ENCODE data around the gene ABHD16B. TPM values are rescaled to one million over a fixed set of nuclear protein-coding genes. Genes with fewer than 3 reads are reported as not detected.
"Not testable (repeated sequence)": the region's sequence is repeated elsewhere in the genome, so short reads cannot be mapped to it uniquely, and the experiment has no call there.

ABHD16B gene
- total RNA-seq, 1 donor from 2014 or later: not detected

DNA sequence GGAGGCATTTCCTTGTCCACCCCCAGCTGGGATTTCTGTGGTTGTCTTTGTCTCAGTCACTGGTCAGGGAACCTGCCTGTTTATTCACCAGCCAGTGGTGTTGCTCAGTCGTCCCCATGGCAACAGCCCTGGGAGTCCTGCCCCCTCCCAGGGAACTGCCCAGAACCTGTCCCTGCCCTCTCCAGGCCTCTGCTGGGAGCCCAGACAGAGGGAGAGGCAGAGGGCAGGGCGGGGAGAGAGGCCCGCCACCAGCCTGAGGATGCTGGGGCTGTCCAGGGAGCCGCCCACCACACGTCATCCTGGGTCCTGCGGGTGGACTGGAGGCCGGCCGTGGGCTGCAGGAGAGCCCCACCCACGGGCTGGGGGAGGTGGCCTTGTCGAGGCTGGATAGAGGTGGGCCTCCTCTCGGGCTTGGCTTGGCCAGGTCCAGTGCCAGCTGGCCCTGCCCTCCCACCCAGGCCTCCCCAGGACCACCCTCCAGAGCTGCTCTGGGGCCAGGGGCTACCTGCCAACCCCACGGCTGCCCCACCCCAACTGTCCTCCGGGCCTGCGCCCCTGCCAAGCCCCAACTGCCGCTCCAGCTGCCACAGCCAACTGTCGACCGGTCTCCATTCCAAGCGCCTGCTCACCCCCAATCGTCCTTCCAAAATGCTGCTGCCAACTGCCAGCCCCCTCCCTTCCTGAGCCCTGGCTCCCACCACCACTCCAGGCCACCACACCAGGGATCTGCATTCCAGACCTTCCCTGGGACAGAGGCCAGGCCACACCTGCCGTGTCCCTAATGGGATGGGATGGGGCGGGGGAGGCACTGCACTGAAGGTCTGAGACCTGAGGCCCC lies 26.1 kb upstream of the ABHD16B start:
- peak; percentile 94 for DNase-seq

DNA sequence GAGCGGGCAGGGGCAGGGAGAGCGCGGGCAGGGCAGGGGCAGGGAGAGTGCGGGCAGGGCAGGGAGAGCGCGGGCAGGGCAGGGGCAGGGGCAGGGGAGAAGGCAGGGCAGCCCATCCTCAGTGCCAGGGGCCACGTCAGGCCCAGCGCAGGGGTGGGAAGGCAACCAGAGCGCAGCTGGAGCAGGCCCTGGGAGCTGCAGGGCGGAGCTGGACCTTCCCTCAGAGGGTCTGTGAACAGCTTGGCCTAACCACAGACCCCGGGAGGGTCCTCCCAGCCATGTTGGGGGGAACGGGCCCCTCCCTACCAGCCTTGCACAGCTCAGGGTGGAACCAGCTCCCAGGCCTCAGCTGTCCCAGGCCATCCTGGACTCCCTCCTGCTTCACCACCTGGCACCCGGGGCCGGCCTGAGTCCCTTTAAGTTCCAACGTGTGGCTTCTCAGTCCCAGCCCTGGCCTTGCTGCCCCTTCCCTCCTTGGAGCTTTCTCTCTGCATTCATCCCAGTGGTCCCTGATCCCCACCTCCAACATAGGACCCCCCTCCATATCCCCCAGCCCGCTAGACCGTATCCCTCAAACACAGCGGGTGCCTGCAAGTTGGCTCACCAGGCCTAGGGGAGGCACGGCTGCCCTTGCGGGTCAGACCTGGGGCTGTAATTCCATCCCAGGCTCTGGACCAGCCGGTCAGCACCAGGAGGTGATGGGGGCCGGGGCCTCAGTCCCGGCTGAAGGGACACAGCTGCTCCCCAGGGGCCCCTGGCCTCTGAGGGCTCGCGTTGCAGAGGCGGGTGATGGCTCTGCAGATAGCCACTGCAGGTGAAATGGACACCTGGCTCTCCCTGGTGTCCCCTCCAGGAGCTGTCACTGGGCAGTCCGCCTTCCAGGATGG lies 24.6 kb upstream of the ABHD16B start:
- no peak for DNase-seq

DNA sequence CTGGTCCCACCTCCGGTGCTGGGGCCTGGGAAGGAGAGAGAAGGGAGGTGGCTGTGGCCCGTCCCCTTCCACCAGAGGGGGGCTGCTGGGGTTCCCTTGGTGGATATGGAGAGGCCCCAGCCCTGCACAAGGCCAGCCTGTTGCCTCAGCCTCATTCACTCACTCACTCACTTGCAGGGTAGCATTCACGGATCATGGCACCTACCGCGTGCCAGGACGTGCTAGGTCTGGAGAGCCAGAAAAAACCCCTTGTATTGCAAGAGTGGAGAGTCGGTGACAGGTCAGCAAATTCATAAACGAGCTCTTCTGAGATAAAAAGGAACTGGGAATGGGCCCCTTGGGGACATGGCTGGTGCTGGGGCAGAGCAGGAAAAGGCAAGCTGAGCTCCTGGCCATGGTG lies 23.8 kb upstream of the ABHD16B start:
- no peak for DNase-seq

DNA sequence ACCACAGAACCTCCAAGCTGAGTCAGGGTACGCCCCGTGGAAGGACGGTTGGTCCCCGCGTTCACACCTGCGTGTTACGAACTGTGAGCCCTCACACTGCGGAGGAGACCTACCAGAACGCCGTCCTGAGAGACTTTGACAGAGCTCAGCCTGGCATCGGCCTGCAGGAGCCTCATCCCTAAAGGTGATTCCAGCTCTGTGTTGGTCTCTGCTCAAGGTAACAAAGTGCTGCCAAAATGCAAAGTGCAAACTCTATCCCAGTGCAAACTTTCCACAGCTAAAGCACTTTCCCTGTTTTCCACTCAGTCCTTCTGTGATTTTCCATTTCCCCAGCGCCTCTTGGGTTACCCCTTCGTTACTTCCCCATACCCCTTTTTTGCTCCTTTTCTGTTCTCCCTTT lies 21.7 kb upstream of the ABHD16B start:
- DNase-seq: no peak

DNA sequence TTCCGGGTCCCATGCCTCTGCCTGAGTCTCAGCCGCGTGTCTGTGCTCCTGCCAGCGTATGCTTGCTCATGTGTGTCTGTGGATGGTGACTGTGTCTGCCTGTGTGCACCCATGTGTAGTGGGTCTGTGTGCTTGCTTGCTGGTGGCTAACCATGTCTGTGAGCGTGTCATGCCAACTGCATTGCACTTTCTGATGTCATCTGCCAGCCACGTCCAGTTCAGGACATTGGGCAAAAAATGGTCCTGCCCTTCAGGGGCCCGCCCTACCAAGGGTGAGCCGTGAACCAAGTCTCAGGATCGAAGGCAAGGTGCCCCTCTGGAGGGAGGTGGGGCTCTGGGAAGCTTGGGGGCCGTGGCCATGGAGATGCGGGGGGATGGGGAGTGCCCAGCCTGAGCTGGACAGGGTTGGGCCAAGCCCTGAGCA lies 20.9 kb upstream of the ABHD16B start:
- DNase-seq: no peak

DNA sequence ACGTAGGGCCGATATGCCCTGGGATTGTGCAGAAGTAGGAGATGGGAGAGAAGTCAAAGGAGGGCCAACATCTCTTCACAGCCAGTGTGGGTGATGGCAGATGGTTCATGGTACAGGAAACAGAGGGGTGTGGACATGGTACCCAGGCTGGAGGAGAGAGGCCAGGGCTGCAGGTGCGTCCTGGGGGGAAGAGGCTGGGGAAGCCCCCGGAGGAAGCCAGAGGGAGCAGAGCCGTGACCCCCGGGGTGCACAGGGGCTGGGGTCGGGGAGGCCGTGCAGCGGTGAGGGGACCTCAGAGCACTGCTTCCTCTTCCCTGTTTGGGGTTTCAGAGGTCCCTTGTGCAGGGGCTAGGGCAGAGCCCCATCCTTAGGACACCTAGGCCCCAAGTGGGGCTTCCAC lies 19.0 kb upstream of the ABHD16B start:
- DNase-seq: no peak

DNA sequence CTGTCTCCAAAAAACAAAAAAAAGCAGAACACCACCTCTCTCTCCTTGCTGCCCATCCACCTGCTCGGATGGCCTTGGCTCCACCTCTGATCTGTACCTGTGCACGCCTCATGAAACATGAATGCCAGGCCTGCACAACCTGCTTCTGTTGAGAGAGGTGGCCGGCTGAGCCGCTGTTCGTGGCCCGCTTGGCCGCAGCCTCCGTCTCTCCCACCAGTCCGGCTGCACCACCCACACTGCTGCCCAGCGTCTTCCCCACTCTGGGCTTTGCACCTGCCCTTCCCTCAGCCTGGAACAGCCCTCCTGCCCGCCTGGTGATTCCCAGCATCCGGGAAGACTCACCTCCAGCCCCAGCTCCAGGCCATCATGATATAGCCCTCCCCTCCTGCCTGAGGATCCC lies 18.1 kb upstream of the ABHD16B start:
- no peak for DNase-seq

DNA sequence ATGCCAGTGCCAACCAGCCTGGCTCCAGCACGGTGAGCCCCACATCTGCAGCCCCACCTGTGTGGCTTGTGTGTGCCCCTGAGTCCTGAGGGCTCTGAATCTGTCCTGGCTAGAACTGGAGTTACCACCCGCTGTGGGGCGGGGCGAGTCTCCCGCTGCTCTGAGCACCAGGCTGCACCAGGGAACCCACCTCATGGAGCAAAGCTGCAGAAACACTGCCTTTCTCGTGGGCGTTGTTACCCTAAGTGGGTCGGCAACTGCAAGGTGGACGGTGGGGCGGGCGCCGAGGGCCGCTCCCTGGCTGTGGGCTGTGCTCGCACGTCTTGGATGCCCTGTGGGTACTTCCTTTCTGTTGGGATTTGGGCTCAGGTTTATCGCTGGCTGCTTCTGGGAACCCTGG lies 17.5 kb upstream of the ABHD16B start:
- DNase-seq: no peak

DNA sequence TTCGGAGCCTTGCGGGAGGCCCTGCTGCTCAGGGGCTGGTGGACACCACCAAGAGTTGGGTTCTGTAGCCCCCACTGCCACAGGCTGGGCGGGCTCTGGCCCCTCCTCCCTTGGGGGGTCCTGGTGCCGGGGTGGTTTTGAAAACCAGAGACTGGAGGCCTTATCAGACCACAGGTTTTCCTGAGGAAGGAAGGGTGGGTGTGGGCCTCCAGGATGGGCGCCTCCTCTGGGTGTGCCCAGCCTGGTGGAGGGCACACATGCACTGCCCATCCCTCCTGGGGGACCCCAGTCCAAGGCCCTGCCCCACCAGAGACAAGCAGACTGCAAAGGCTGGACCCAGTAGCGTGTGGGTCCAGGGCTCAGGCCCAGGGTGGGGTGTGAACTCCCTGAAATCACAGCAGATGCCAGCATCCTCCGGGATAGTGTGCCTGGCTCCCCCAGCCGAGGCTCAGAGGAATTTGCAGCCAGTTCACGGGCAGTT lies 16.7 kb upstream of the ABHD16B start:
- no peak for DNase-seq

DNA sequence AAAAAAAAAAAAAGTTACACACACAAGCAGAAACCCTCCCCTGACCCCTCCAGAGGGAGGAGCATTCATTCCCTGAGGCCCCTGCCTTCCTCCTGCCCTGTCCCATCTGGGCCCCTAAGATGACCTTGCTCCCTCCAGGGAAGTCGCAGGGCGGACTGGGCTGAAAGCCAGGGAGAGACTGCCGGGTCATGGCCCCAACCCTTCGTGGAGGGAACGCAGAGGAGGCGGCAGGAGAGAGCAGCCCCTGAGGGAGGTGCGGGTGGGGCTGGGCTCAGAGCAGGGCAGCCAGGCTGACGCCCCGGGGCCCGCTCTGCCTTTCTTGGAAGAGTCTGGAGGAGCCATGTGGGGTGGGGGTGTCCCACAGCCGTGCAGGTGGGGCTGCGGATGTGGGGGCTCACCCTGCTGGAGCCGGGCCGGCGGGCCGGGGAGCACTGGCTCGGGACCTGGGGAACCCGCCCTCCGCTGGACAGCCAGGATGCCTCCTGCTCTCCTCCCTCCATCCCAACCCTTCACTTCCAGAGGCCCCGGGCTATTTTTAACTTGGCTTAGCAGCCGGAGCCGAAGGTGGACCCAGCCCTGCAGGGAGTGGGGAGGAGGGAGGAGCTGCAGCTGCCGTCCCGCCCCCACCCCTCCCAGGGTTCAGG lies 15.0 kb upstream of the ABHD16B start:
- no peak for DNase-seq

DNA sequence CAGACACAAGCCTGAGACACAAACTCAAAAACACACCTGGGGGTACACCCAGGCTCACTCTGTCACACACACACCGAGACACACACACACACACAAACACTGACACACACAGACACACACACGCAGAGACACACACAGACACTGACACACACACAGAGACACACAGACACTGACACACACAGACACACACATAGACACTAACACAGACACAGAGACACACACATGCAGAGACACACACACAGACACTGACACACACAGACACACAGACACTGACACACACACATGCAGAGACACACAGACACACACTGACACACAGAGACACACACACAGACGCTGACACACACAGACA lies 14.4 kb upstream of the ABHD16B start:
- DNase-seq: no peak

DNA sequence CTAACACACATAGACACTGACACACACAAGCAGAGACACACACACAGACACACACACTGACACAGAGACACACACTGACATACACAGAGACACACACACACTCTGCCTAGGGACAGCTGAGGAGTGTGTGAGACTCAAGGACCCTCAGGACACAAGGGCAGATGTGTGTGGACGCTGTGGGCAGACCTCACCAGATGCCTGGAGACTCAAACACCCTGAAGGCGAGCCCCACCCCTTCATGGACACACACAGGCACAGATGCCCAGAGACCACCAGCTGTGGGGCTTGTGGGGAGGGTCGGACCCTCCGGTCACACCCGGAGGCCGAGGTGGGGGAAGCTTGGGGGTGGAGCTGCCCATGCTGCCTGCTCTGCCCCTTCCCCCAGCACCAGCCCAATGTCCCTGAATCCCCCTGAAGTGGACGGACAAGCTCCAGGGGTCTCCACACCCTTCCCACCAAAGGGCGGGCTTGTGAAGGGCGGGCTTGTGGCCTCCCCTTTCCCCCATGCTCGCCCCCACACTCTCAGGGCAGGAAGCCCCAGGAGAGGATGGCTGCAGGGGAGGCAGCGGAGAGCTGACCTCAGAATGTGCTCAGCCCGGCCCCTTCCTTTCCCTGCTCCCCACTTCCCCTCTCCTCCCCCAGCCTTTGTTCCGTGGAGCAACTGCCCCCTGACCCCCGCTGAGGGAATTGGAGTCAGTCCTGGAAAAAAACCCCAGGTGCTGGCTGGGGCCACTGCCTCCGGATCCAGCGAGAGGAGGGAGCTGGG lies 13.9 kb upstream of the ABHD16B start:
- DNase-seq: peak; percentile 74

DNA sequence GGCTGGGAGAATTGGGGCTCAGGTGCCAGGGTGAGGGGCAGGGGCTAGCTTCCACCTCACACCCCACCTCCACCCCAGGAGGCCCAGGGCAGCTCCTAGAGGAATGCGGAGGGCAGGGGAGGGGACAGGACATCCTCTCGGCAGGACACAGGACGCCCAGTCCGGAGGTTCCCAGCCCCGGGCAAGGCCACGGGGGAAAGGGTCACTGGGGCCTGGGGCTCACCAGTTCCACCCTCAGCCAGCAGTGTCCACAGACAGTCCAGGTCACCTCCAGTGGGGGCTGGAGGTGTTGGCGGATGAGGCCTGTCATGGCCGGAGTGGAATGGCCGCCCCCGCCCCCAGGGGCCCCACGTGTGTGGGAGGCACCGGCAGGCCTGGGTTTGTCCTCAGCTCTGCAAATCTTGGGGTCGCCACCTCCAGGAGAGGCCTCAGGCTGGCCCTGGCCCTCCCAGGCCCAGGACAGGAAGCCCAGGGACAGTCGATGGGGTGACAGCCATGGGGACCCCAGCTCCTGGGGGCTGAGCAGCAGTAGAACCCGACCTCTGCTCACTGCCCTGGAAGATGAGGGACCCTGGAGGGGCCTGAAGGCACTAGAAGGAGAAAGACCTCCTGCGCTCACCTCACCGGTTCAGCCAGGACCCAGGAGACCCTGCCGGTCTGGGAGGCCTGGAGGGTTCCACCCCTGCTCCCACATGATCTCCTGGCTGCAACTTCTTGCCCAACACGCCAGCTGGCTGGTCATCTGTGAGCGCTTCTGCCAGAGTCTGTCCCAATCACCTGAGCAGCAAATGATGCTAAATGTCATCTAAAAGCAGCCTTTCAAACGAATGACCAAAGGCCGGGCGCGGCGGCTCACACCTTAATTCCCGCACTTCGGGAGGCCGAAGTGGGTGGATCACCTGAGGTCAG lies 13.0 kb upstream of the ABHD16B start:
- DNase-seq: no peak

DNA sequence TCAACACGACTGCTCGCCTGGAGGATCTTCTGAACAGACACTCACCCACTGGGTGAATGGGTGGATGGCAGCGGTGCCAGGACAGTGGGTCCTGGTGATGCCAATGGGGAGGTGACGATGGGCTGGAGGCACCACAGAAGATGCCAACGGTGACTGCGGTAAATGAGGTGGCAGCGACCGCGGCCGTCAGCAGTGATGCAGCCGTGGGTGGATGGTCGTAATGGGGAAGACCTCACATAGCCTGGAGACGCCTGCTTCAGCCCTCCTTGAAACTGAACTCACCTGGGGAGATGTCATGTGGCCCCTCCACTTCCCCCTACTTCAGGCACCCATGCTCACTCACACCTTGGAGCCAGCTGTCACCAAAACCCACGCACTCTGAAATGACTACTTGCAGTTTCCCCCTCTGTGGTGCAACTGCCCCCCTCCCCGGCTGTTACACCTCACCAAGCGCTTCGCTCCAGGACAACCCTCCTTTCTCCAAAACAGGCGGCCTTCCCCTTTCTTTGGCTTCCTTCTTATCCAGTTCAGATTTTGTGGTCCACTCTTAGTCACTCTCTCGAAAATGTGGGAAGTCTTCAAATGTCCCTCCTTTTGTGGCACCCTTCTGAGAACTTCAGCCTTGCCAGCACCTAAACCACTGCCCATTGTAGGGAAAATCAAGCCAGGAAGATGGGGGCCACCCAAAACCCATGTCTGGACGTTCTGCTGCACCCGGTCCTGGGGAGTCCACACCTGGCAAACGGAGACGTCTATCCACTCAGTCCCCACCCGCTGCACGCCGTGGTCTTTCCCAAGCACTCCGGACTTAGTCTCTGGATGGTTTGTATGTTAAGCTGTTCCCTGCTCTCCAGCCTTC lies 10.4 kb upstream of the ABHD16B start:
- DNase-seq: no peak

DNA sequence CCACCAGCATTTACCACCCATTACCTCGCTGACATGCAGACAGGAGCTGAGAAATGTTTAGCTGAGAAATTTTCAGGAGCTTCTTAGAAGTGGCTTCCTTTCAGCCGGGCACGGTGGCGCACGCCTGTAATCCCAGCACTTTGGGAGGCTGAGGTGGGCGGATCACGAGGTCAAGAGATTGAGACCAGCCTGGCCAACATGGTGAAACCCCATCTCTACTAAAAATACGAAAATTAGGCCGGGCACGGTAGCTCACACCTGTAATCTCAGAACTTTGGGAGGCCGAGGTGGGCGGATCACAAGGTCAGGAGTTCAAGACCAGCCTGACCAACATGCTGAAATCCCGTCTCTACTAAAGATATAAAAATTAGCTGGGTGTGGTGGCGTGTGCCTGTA lies 9.8 kb upstream of the ABHD16B start:
- DNase-seq: not testable (repeated sequence)

DNA sequence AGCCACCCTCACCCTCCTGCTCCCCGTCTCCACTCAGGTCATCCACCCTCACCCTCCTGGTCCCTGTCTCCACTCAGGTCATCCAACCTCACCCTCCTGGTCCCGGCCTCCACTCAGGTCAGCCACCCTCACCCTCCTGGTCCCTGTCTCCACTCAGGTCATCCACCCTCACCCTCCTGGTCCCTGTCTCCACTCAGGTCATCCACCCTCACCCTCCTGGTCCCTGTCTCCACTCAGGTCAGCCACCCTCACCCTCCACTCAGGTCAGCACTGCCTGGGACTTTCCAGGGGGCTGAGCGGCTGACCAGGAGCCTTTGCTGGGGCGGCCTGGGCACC lies 7.6 kb upstream of the ABHD16B start:
- DNase-seq: not testable (repeated sequence)

DNA sequence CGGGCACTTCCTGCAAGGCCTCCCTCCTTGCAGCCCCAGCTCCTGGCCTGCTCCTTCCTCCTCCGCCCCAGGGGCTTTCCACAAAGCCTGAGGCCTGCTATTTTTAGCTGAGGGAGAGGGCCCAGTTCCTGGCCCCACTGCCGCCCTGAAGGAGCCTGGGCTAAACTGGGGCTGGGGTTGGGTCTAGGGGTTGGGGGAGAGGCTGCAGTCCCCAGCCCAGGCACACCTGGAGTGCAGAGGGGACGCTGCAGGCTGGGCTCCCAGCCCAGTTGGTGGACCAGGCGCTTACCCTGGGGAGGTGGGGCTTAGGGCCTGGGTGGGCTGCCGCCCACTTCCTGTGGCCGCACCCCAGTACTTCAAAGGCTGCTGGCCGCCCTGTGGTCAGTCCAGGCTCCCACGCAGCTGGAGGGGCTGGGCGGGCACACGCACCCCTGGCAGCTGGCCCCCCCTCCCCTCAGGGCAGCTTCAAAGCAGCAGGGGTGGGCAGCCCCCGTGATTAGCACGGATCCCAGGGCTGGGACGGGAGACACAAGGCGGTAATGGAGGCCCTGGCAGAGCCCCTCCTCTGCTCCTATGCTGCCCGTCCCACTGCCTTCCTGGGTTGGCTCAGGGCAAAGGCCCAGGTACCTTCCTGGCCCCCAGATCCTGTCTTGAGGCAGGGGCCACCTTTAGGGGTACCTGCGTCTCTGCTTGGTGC lies 7.1 kb upstream of the ABHD16B start:
- no peak for DNase-seq

DNA sequence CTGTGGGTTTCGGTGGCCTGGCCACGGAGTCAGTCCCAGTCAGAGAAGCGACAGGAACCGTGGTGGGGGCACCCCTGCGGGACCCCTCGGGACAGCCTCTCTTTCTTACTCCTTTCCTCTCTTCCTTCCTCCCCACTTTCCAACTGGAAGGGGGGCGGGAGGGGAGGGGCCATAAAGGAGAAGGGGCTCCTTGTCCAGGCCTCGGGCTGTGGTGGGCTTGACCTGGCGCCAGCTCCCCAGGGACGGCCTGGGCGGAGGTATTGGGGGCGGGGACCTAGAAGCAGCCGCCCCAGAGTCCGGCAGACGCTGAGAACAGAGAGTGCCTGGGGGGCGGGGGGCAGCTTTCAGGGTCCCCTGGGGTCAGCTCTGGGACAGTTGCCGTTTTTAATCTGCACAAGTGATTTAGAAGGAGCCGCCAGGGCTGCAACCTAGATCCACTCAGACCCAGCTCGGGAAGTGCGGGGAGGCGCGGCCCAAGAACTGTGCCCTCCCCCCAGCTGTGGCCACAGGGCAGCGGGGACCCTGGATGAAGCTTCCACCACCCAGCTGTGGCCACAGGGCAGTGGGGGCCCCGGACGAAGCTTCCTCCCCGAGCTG lies 6.4 kb upstream of the ABHD16B start:
- DNase-seq: no peak

DNA sequence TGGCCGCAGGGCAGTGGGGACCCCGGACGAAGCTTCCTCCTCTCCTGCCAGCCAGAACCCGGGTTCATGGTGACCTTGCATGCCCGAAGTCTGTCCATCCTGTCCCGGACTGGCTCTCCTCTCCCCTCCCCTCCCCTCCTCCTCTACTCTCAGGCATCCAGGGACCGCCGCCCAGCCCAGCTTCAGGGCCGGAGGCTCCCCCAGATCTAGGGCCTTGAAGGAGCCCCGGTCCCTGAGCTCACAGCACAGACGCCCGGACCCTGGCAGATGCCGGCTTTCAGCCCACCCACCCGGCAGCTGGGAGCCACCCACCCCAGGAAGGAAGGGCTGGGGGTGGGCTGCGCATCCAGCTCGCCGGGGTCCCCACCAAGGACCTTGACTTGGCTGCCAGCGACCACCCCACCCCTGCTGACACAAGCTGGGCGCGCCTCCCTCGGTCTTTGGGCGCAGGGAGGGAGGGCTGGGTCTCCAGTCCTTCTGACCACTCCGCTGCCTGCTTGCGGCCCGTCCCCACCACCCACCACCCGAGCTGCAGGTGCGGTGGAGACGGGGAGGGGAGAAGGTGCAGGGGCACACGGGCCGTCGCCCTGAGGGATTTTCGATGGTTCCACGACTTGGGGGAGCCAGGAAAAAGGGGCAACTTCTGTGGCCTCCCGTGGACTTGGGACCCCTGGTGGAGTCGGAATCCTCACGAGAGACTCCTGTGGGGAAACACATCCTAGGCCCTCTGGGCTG lies 5.8 kb upstream of the ABHD16B start:
- DNase-seq: no peak
